ENCODE results near the gene WDFY4.

Gene WDFY4

GRCh38 chr10:48729222-48729621 is 44.5 kb downstream of the WDFY4 start:
- no peaks in the 10 kb centered on the region for H3F3A ChIP-seq (ENCODE audit: low read depth)
- no peak for TF ChIP-seq EZH2phosphoT487 (IDR thresholded peaks at IDR 0.05; ENCODE audit: borderline replicate concordance)
- TF ChIP-seq CTCF (conservative IDR thresholded peaks at IDR 0.05; ENCODE audit: low read length): no peak
- H3K4me3 ChIP-seq (ENCODE audit: low read length, poor library complexity, severe bottlenecking): no peak overlapping the region
- H2AFZ ChIP-seq (ENCODE audit: low read length): no peak overlapping the region
- H3K4me2 ChIP-seq (ENCODE audit: low read depth, low read length, poor library complexity, severe bottlenecking): no peak overlapping the region
- H4K20me1 ChIP-seq (ENCODE audit: insufficient read depth, low read length, poor library complexity, severe bottlenecking): no peaks in the 10 kb centered on the region
- no peaks in the 10 kb centered on the region for H3K9me3 ChIP-seq (ENCODE audit: insufficient read depth, low read depth, low read length)
- H3K79me2 ChIP-seq (ENCODE audit: insufficient read depth, low read length): no peaks in the 10 kb centered on the region
- H3K9ac ChIP-seq (ENCODE audit: low read depth, low read length, poor library complexity, severe bottlenecking): no peak overlapping the region
- peaks cover 9% of the 10 kb centered on the region for H3K27me3 ChIP-seq (ENCODE audit: insufficient read depth, low read length, poor library complexity, severe bottlenecking)
- H3K36me3 ChIP-seq (ENCODE audit: insufficient read depth, low read length): no peaks in the 10 kb centered on the region
- no peaks in the 10 kb centered on the region for H3K9me2 ChIP-seq (replicated peaks; ENCODE audit: low read depth, low read length)
- no peaks in the 10 kb centered on the region for H3K4me1 ChIP-seq (ENCODE audit: insufficient read depth, low read length, poor library complexity, severe bottlenecking)

GRCh38 chr10:48729941-48730457 is 45.3 kb downstream of the WDFY4 start:
- Histone ChIP-seq H4K20me1 (ENCODE audit: insufficient read depth, low read length, poor library complexity, severe bottlenecking) (no peaks in the 10 kb centered on the region), H3K4me2 (ENCODE audit: low read depth, low read length, poor library complexity, severe bottlenecking) (no peak overlapping the region), H3K9me2 (replicated peaks; ENCODE audit: low read depth, low read length) (no peaks in the 10 kb centered on the region), H3F3A (ENCODE audit: low read depth) (no peaks in the 10 kb centered on the region), H3K9me3 (ENCODE audit: insufficient read depth, low read depth, low read length) (no peaks in the 10 kb centered on the region), H3K27me3 (ENCODE audit: insufficient read depth, low read length, poor library complexity, severe bottlenecking) (peaks cover 9% of the 10 kb centered on the region), H3K4me1 (ENCODE audit: insufficient read depth, low read length, poor library complexity, severe bottlenecking) (no peaks in the 10 kb centered on the region), H3K9ac (ENCODE audit: low read depth, low read length, poor library complexity, severe bottlenecking) (no peak overlapping the region), H3K36me3 (ENCODE audit: insufficient read depth, low read length) (no peaks in the 10 kb centered on the region), H3K79me2 (ENCODE audit: insufficient read depth, low read length) (no peaks in the 10 kb centered on the region), H2AFZ (ENCODE audit: low read length) (no peak overlapping the region), H3K4me3 (ENCODE audit: low read length, poor library complexity, severe bottlenecking) (no peak overlapping the region)
- TF ChIP-seq EZH2phosphoT487 (IDR thresholded peaks at IDR 0.05; ENCODE audit: borderline replicate concordance) (no peak), CTCF (conservative IDR thresholded peaks at IDR 0.05; ENCODE audit: low read length) (no peak)

- H3K36me3 ChIP-seq (ENCODE audit: insufficient read depth, low read length): no peaks in the 10 kb centered on the region
- H3F3A ChIP-seq (ENCODE audit: low read depth): no peaks in the 10 kb centered on the region
- no peak overlapping the region for H3K9ac ChIP-seq (ENCODE audit: low read depth, low read length, poor library complexity, severe bottlenecking)
- H3K9me2 ChIP-seq (replicated peaks; ENCODE audit: low read depth, low read length): no peaks in the 10 kb centered on the region
- H2AFZ ChIP-seq (ENCODE audit: low read length): no peak overlapping the region
- no peaks in the 10 kb centered on the region for H3K9me3 ChIP-seq (ENCODE audit: insufficient read depth, low read depth, low read length)
- H3K27me3 ChIP-seq (ENCODE audit: insufficient read depth, low read length, poor library complexity, severe bottlenecking): peaks cover 9% of the 10 kb centered on the region
- no peak overlapping the region for H3K4me3 ChIP-seq (ENCODE audit: low read length, poor library complexity, severe bottlenecking)
- H3K4me1 ChIP-seq (ENCODE audit: insufficient read depth, low read length, poor library complexity, severe bottlenecking): no peaks in the 10 kb centered on the region
- no peaks in the 10 kb centered on the region for H4K20me1 ChIP-seq (ENCODE audit: insufficient read depth, low read length, poor library complexity, severe bottlenecking)
- TF ChIP-seq EZH2phosphoT487 (IDR thresholded peaks at IDR 0.05; ENCODE audit: borderline replicate concordance): no peak
- TF ChIP-seq CTCF (conservative IDR thresholded peaks at IDR 0.05; ENCODE audit: low read length): no peak
- no peaks in the 10 kb centered on the region for H3K79me2 ChIP-seq (ENCODE audit: insufficient read depth, low read length)
- no peak overlapping the region for H3K4me2 ChIP-seq (ENCODE audit: low read depth, low read length, poor library complexity, severe bottlenecking)
Observed at GRCh38 chr10:48731141-48731540, 46.5 kb downstream of the WDFY4 start.
